Fibroblast of lung (primary cell): ENCODE measurements around the gene FSHR. TPM values are rescaled to one million over a fixed set of nuclear protein-coding genes. Genes with fewer than 3 reads are reported as not detected.
A peak's percentile ranks its signal among the peaks of the same experiment; 100 is the strongest.

Experiments used
- DNase-seq, 2 donors: peaks; one replicate each; pipeline versions ENCODE4 v3.0.0 to v3.0.0-alpha.2; 2010; ENCODE audit warnings: low read depth in 2 of 2
- H2AFZ ChIP-seq: 2 replicates; pipeline ENCODE4 v1.5.1; 2012; ENCODE audit warnings: low read length, control low read depth, inconsistent platforms
- H3K27ac ChIP-seq: 2 replicates; pipeline ENCODE4 v1.5.1; 2011; ENCODE audit warnings: low read length, control low read depth; ENCODE audit not compliant: insufficient read depth
- H3K27me3 ChIP-seq: 2 replicates; pipeline ENCODE4 v1.5.1; 2011; ENCODE audit warnings: mild to moderate bottlenecking, low read length; ENCODE audit not compliant: control insufficient read depth, insufficient read depth
- H3K36me3 ChIP-seq: 2 replicates; pipeline ENCODE4 v1.5.1; 2011; ENCODE audit warnings: low read length; ENCODE audit not compliant: control insufficient read depth, insufficient read depth
- H3K4me1 ChIP-seq: 2 replicates; pipeline ENCODE4 v1.5.1; 2011; ENCODE audit warnings: low read length; ENCODE audit not compliant: control insufficient read depth, insufficient read depth; ENCODE audit errors: extremely low read depth
- H3K4me2 ChIP-seq: 2 replicates; pipeline ENCODE4 v1.5.1; 2011; ENCODE audit warnings: low read length, control low read depth; ENCODE audit not compliant: insufficient read depth; ENCODE audit errors: extremely low read depth
- H3K4me3 ChIP-seq, 4 experiments: fragments of 200-600 bp in 1 of 4; sonication (generic) in 1 of 4; replicated peaks in 1 of 4; 2 replicates each; pipeline ENCODE4 v1.5.1; 2011 to 2016; ENCODE audit warnings: low read length in 4 of 4, low read depth in 3 of 4, mild to moderate bottlenecking in 3 of 4, control low read depth in 2 of 4, inconsistent platforms in 1 of 4, mixed read lengths in 1 of 4; ENCODE audit not compliant: insufficient read depth in 1 of 4; ENCODE audit errors: control extremely low read depth in 1 of 4
- H3K79me2 ChIP-seq: 2 replicates; pipeline ENCODE4 v1.5.1; 2012; ENCODE audit warnings: mild to moderate bottlenecking, low read length, inconsistent platforms; ENCODE audit not compliant: control insufficient read depth, insufficient read depth
- H3K9ac ChIP-seq: 2 replicates; pipeline ENCODE4 v1.5.1; 2011; ENCODE audit warnings: mild to moderate bottlenecking, low read length, control low read depth; ENCODE audit not compliant: insufficient read depth
- H3K9me3 ChIP-seq: 2 replicates; pipeline ENCODE4 v1.5.1; 2012; ENCODE audit warnings: low read depth, low read length; ENCODE audit not compliant: control insufficient read depth, insufficient read depth
- H4K20me1 ChIP-seq: 2 replicates; pipeline ENCODE4 v1.5.1; 2011; ENCODE audit warnings: low read length; ENCODE audit not compliant: control insufficient read depth, insufficient read depth; ENCODE audit errors: extremely low read depth
- EZH2 ChIP-seq: IDR thresholded peaks from 2 replicates; pipeline ENCODE4 v1.5.1; 2012; ENCODE audit warnings: low read length, control low read depth, mild to moderate bottlenecking; ENCODE audit errors: missing control alignments
- polyA plus RNA-seq, 2 donors: library from polyadenylated mRNA; depleted of rRNA in 1 of 2; stranded (reverse) in 1 of 2; unstranded in 1 of 2; fragments of >200 nt; gene quantifications; 2 replicates each; pipeline ENCODE4 v1.2.1, GENCODE V29; 2011 to 2012; ENCODE audit warnings: missing spikeins in 1 of 2
- total RNA-seq: library from RNA; depleted of rRNA; stranded (reverse); fragments of >200 nt; gene quantifications from 2 replicates; pipeline ENCODE4 v1.2.1, GENCODE V29; 2014
- TF ChIP-seq, protein P1 (sequence below), 2 donors: IDR thresholded peaks in 1 of 2; conservative IDR thresholded peaks in 1 of 2; 1 replicate in 1 of 2; 2 replicates in 1 of 2; pipeline ENCODE4 v1.5.1; 2011 to 2012; ENCODE audit warnings: low read length in 2 of 2, control low read depth in 1 of 2, inconsistent platforms in 1 of 2, low read depth in 1 of 2, mild to moderate bottlenecking in 1 of 2

FSHR gene
- total and polyA plus RNA-seq, 2 donors (not counting 1 experiment from before 2014, with no cell fraction given), result not detected

- Histone ChIP-seq H3K36me3 (no peaks in the 10 kb centered on the region), H3K27me3 (no peaks in the 10 kb centered on the region), H3K4me2 (no peak overlapping the region), H3K9me3 (no peaks in the 10 kb centered on the region), H4K20me1 (no peaks in the 10 kb centered on the region), H3K4me3 (no peak overlapping the region), H3K4me1 (no peaks in the 10 kb centered on the region), H2AFZ (no peak overlapping the region), H3K9ac (no peak overlapping the region), H3K79me2 (no peaks in the 10 kb centered on the region), H3K27ac (no peak overlapping the region)
- peak; percentile 39 to 50 for DNase-seq
- TF ChIP-seq, protein P1, sequence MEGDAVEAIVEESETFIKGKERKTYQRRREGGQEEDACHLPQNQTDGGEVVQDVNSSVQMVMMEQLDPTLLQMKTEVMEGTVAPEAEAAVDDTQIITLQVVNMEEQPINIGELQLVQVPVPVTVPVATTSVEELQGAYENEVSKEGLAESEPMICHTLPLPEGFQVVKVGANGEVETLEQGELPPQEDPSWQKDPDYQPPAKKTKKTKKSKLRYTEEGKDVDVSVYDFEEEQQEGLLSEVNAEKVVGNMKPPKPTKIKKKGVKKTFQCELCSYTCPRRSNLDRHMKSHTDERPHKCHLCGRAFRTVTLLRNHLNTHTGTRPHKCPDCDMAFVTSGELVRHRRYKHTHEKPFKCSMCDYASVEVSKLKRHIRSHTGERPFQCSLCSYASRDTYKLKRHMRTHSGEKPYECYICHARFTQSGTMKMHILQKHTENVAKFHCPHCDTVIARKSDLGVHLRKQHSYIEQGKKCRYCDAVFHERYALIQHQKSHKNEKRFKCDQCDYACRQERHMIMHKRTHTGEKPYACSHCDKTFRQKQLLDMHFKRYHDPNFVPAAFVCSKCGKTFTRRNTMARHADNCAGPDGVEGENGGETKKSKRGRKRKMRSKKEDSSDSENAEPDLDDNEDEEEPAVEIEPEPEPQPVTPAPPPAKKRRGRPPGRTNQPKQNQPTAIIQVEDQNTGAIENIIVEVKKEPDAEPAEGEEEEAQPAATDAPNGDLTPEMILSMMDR (conservative IDR thresholded peaks at IDR 0.05 in 1 of 2, IDR thresholded peaks at IDR 0.05 in 1 of 2; ENCODE audit: low read depth in 1 of 2, low read length in 2 of 2), result peak; percentile 81 to 84
- TF ChIP-seq EZH2, result no peak
Measured at GRCh38 chr2:48946449-48947048, 207.8 kb downstream of the FSHR start.

GRCh38 chr2:48944956-48945355 is 209.4 kb downstream of the FSHR start:
- TF ChIP-seq, protein P1 (conservative IDR thresholded peaks at IDR 0.05 in 1 of 2, IDR thresholded peaks at IDR 0.05 in 1 of 2; ENCODE audit: low read depth in 1 of 2, low read length in 2 of 2), result no peak
- TF ChIP-seq EZH2, result no peak
- no peaks in the 10 kb centered on the region for H4K20me1 ChIP-seq
- H3K4me3 ChIP-seq, result no peak overlapping the region
- H3K79me2 ChIP-seq, result no peaks in the 10 kb centered on the region
- DNase-seq, result peak in 1 of 2 donors; percentile 51
- no peaks in the 10 kb centered on the region for H3K36me3 ChIP-seq
- H3K4me1 ChIP-seq, result no peaks in the 10 kb centered on the region
- no peaks in the 10 kb centered on the region for H3K27me3 ChIP-seq
- no peak overlapping the region for H3K4me2 ChIP-seq
- no peak overlapping the region for H2AFZ ChIP-seq
- no peak overlapping the region for H3K9ac ChIP-seq
- H3K27ac ChIP-seq, result no peak overlapping the region
- no peaks in the 10 kb centered on the region for H3K9me3 ChIP-seq

DNA sequence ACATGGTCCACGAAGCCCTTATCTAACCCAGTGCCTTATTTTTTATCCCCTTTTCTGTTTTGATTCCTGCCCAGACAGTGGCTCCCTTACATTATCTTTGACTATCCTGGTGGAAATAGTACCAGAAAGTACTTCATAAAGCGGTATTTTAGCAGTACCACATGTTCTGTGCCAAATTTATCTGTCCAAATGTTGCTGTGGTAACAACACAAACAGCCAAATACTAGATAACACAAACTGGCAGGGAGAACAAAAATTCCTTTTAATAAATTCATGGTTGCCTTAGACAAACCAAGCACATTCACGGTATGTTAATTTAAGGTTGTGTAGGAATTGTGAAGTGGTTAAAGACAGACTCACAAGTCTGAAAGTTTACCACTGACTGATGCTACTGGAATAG is 210.9 kb downstream of the FSHR start:
- TF ChIP-seq, protein P1 (conservative IDR thresholded peaks at IDR 0.05 in 1 of 2, IDR thresholded peaks at IDR 0.05 in 1 of 2; ENCODE audit: low read depth in 1 of 2, low read length in 2 of 2), result no peak
- no peak for TF ChIP-seq EZH2
- no peak overlapping the region for H2AFZ ChIP-seq
- H4K20me1 ChIP-seq, result no peaks in the 10 kb centered on the region
- no peaks in the 10 kb centered on the region for H3K27me3 ChIP-seq
- H3K9ac ChIP-seq, result no peak overlapping the region
- no peak overlapping the region for H3K4me3 ChIP-seq
- no peaks in the 10 kb centered on the region for H3K9me3 ChIP-seq
- no peaks in the 10 kb centered on the region for H3K36me3 ChIP-seq
- no peaks in the 10 kb centered on the region for H3K4me1 ChIP-seq
- no peaks in the 10 kb centered on the region for H3K79me2 ChIP-seq
- H3K27ac ChIP-seq, result no peak overlapping the region
- peak; percentile 1 to 72 for DNase-seq
- no peak overlapping the region for H3K4me2 ChIP-seq
